GM19025 (cell line): ENCODE measurements around the gene CLDN18.

Experiments
- ATAC-seq: cut with Tn5 transposase; IDR thresholded peaks from one replicate; pipeline ENCODE4 v1.9.1; 2021; ENCODE audit warnings: mild to moderate bottlenecking, low read depth, moderate library complexity; ENCODE audit not compliant: unreplicated experiment

The CLDN18 gene

GRCh38 chr3:138059261-138059660 is 49.3 kb downstream of the CLDN18 start:
- no peak for ATAC-seq

DNA sequence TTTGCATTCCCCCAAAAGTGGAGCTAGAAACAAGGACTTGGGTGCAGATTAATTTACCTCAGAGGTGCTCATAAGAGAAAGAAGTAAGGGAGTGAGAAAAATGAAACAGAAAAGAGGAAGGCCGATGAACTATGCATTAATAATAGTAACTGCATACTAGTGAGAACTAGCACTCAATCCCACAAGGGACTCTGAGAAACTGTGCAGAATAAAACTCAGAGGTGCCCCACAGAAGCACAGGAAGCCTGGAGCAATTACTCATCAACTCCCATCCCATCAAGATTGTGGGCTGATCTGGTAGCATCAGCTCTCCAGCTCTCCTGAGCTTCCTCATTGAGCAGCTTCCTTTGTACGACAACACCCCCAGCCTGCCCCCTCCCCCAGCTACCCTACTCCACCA is 50.8 kb downstream of the CLDN18 start:
- ATAC-seq = no peak

- no peak for ATAC-seq
Measured at GRCh38 chr3:138062037-138062436, 52.1 kb downstream of the CLDN18 start.

GRCh38 chr3:138062626-138063025 is 52.7 kb downstream of the CLDN18 start:
- ATAC-seq = no peak

GRCh38 chr3:138063416-138063815 is 53.5 kb downstream of the CLDN18 start:
- ATAC-seq = no peak

- ATAC-seq = peak; percentile 7
Measured at GRCh38 chr3:138065949-138066348, 56.0 kb downstream of the CLDN18 start.

- peak; percentile 82 for ATAC-seq
Measured at GRCh38 chr3:138066383-138066782, 56.4 kb downstream of the CLDN18 start.

DNA sequence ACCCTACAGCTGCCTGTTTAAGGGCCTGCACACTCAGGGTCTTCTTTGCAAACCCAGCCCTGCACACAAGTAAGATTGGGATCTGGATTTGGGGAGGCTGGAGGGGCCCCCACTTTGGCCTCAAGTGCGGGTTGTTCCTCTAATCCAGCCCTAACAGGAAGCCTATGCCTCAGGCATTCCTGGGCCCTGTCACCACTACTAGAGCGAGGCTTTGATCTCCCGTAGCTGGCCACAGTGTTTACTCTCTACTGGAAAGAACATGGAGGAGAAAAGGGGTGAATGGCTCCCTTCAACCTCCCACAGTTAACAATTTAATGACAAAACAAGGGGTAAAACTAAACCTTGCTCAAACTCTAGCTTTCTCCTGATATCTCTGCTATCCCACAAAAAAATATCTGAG is 57.0 kb downstream of the CLDN18 start:
- ATAC-seq = no peak

DNA sequence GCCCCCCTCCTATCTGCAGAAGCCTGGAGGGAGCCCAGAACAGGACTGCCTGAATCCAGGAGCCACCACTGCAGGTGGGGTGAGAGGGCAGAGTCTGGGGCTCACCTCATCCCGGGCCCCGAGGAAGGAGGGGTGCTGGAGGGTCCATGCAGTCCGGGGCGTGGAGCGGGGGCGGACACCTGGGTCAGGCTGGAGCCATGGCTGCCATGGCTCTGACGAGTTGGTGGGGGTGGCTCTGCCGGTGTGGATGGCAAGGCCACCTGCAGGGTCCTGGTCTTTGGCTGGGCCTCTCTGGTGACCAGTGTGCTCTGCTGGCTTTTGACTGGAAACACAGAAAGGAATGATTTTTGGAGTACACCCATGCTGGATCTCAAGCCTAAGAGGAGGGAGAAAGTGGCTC is 58.1 kb downstream of the CLDN18 start:
- no peak for ATAC-seq

- peak; percentile 54 for ATAC-seq
Measured at GRCh38 chr3:138068579-138069174, 58.7 kb downstream of the CLDN18 start.

DNA sequence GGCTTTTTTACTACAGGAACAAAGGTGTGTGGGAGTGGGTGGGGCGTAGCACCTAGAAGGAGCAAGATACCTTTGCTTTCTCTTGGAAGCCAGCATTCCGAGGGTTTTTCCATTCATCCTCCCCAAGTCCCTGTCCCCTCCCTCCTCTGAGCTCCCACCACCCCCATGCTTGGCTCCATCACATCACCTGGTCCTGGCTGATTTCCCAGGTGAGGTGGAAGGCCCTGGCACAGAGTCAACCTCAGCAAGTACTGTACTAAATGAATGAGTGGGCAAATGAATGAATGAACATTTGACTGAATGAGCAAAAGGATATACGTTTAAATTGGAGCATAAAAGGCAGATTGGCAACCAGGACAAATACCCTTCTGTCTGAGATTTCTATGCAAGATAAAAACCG is 60.0 kb downstream of the CLDN18 start:
- ATAC-seq = no peak

- no peak for ATAC-seq
Measured at GRCh38 chr3:138072796-138073195, 62.8 kb downstream of the CLDN18 start.

GRCh38 chr3:138078096-138078495 is 68.1 kb downstream of the CLDN18 start:
- ATAC-seq = no peak

- no peak for ATAC-seq
Measured at GRCh38 chr3:138078901-138079344, 69.0 kb downstream of the CLDN18 start.

GRCh38 chr3:138079901-138080300 is 69.9 kb downstream of the CLDN18 start:
- ATAC-seq = no peak

DNA sequence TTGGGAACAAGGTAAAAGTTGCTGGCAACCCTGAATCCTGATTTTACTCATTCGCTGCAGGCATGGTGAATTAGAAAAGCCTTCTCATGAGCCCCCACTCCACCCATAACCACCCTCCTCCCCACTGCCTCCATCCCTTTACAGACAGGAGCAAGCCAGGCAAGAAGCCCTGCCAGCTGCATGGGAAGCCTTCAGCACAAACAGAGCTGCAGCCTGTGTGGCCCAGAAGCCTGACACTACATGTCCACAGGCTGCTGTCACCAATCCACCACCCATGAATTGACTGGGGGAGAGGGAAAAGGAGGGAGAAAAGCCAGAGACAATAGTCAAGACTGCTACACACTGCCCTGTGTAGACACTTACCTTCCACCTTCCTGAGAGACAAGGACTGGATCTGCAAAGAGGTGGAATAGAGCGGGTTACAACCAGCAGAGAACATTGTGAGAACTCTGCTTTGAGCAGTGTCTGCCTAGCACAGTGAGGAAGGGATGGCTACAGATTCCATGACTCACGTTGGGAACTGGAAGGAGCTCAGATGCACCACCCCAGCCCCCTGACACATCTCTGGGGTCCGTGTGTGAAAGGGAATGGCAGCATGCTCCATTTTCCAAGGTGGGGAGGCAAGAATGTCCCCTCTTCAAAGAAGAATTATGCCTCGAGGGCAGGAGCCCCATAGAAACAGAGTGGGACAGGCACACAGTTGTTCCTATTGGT is 71.6 kb downstream of the CLDN18 start:
- no peak for ATAC-seq

DNA sequence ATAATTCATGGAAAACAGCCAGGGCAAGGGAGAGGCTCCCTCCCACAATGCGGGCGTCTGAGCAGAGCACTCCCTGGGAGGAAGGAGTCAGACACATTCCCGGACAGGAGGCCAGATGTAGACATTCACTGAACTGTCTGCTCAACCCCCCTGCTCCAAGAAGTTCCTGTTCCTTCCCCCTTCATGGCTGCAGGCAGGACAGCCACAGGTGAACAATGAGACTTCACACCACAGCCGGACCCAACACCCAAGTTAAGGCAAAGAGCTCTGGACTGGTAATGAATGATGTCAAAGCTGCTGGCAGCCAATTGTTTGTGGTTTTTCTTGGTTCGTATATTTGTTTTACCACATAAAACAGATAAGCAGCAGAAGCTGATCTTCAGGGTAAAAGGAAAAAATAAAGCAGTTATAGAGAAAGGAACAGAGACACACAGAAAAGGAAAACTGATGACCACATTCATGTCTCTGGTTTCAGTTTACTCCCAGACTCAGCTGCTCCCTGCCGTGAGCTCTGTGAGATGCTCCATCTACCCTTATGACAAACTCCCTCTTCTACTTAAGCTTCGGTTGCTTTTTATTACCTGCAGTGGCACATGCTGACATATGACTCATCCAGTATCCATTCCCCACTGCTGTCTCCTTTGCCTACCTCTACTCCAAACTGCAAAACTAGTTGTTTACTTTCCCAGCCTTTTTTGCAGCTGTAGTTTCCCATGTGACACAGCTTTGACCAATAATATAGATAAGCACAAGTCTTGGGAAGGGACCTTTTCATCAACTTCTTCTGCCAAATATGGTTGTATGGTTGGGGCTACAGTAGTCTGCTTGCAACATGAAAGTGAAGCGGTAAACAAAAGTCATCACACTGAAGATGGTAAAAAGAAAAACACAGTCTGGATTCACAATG is 72.4 kb downstream of the CLDN18 start:
- ATAC-seq = no peak

DNA sequence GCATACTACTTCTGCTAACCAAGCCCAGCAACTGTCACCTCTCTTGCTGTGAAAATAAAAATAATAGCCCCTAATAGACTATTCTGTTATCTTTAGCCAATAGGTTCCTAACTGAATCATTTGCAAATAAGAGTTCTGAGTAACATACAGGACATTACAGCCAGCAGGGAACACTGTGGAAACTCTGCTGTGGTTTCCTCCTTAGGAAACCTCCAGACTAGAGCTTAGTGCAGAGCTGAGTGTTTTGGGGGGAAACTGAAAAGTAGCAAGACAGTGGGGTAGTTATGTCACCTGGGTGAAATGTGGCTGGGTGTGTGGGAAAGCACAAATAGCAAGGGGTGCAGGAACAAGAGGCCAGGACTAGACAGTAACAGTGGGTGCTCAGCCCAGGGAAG is 73.0 kb downstream of the CLDN18 start:
- ATAC-seq = no peak
